GM19193 (cell line): Measurements from ENCODE around the gene GNAS.

Source experiments
- POLR2A ChIP-seq: IDR thresholded peaks from 4 replicates; pipeline ENCODE4 v1.6.1; 2011; ENCODE audit not compliant: insufficient read depth, insufficient read length; ENCODE audit errors: extremely low read depth

The GNAS gene

GRCh38 chr20:58908941-58909340 is 56.4 kb downstream of the GNAS start:
- no peak for TF ChIP-seq POLR2A

DNA sequence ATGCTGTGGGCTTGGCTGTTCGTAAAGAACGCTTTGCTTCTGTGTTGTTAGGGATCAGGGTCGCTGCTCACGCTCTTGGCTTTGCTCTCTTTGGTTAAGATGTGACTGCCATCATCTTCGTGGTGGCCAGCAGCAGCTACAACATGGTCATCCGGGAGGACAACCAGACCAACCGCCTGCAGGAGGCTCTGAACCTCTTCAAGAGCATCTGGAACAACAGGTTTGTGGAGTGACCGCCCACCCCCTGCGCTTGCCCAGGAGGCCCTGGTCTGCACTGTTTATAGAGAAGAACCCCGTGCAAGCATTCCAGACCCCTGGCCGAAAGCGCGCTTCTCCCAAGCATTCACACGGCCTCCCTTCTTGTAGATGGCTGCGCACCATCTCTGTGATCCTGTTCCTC is 57.1 kb downstream of the GNAS start:
- TF ChIP-seq POLR2A = no peak

DNA sequence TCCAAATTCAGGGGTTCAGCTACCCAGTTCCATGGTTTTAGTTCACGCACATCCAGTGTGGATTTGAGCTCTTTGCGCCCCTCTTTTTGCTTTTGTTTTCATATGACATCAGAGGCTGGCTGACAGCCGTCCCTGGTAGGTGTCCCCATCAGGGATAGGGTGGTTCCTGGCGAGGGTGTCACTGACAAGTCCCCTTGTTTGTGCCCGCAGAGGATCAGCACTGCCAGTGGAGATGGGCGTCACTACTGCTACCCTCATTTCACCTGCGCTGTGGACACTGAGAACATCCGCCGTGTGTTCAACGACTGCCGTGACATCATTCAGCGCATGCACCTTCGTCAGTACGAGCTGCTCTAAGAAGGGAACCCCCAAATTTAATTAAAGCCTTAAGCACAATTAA is 58.0 kb downstream of the GNAS start:
- TF ChIP-seq POLR2A = no peak

DNA sequence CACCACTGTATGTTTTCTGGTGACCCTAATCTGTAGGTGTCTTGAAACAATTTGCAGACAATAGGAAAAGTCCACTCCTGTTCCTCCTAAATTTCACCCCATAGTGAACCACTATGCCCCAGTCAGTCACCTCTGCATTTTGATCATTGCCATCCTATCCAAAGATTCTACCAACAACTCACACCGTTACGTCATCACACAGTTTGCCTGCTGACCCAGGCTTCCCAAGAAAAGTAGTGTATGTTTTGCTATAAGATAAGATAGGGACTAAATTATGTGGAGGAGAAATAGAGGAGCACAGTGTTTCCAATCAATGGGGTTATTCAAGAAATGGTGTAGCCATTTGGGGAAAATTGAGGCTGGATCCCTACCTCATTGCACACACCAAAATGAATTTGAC is 58.8 kb downstream of the GNAS start:
- no peak for TF ChIP-seq POLR2A

DNA sequence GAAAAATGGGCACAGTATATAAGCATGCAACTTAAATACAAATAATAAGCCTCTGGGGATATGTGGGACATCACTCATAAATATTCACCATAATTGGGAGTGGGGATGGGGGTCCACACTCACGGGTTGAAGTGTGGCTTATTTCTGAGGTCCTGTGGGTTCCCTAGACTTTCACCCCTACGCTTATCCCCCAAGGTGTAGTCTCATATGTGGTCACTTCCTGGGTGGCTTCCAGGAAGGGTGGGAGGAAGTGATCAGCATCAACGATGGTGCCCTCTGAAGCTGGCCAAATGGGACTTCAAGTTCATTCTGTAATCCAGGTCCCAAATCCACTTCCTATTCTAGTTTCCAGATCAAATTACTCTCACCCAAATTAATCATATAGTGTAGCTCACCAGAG is 59.5 kb downstream of the GNAS start:
- no peak for TF ChIP-seq POLR2A

- TF ChIP-seq POLR2A = no peak
Measured at GRCh38 chr20:58913079-58913478, 60.6 kb downstream of the GNAS start.

GRCh38 chr20:58918621-58919020 is 66.1 kb downstream of the GNAS start:
- no peak for TF ChIP-seq POLR2A

- TF ChIP-seq POLR2A = no peak
Measured at GRCh38 chr20:58921564-58921963, 69.0 kb downstream of the GNAS start.

GRCh38 chr20:58922036-58922435 is 69.5 kb downstream of the GNAS start:
- TF ChIP-seq POLR2A = no peak

DNA sequence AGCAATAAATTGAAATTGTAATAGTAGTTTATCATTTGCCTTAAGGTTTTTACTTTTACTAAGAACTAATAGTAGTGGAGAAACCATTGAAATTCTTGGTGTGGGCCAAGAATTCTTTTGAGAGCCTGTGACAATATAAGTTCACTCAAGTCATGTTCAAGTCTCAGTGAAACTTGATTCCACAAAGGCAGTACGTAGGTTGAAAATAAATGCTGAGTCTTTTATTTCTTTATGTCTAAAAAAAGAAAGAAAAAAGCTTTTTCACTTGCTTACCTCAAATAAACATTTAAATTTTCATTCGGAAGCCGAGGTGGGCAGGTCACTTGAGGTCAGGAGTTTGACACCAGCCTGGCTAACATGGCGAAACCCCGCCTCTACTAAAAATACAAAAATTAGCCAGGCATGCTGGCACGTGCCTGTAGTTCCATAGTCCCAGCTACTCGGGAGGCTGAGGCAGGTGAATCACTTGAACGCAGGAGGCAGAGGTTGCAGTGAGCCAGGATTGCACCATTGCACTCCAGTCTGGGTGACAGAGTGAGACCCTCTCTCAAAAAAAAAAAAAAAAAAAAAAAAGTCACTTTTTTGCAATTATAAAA is 70.7 kb downstream of the GNAS start:
- TF ChIP-seq POLR2A = no peak

- no peak for TF ChIP-seq POLR2A
Measured at GRCh38 chr20:58926802-58927489, 74.4 kb downstream of the GNAS start.

GRCh38 chr20:58927490-58928061 is 75.1 kb downstream of the GNAS start:
- no peak for TF ChIP-seq POLR2A

GRCh38 chr20:58930496-58930895 is 78.0 kb downstream of the GNAS start:
- TF ChIP-seq POLR2A = no peak

- TF ChIP-seq POLR2A = no peak
Measured at GRCh38 chr20:58932170-58932569, 79.7 kb downstream of the GNAS start.

- no peak for TF ChIP-seq POLR2A
Measured at GRCh38 chr20:58938078-58938477, 85.6 kb downstream of the GNAS start.

DNA sequence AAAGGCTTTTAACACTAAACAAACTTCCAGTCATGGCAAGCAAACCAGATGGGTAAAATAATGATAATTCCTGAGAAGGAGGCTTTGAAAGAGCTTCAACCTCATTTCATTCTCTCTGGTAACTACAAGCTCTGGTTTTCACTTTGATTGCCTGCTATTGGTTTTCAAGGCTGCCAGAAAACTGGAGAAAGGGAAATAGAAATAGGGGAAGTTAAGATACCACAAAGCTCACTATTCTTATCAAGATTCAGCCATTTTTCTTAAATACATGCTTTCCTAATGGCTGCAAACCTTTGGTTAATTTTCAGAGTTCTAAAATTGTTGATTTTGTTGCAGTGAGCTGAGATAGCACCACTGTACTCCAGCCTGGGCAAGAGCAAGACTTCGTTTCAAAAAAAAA is 86.0 kb downstream of the GNAS start:
- TF ChIP-seq POLR2A = no peak
